AG04450 (cell line): ENCODE results near the gene MCL1. TPM values are rescaled to one million over a fixed set of nuclear protein-coding genes. Genes with fewer than 3 reads are reported as not detected.
A peak's percentile ranks its signal among the peaks of the same experiment; 100 is the strongest.
"Not testable (repeated sequence)": the region's sequence is repeated elsewhere in the genome, so short reads cannot be mapped to it uniquely, and the experiment has no call there.

ENCODE experiments used
- CTCF ChIA-PET: fragments of 300-600, 350-600 bp; formaldehyde crosslinking; extraction: SDS; loops from one replicate; lab custom pipeline; 2022; ENCODE audit warnings: antibody characterized with exemption, inconsistent platforms; lab: Charles Lee
- POLR2A ChIA-PET: fragments of 350-600 bp; formaldehyde crosslinking; extraction: SDS; loops from one replicate; lab custom pipeline; 2021; ENCODE audit warnings: antibody characterized with exemption, inconsistent platforms; lab: Yijun Ruan, JAX
- DNase-seq: peaks from one replicate; pipeline ENCODE4 v3.0.0-alpha.2; 2011; ENCODE audit warnings: low read depth, low spot score
- H3K27ac ChIP-seq: one replicate; pipeline ENCODE4 v1.5.1; 2012; ENCODE audit warnings: low read depth, low read length, control low read depth
- H3K27me3 ChIP-seq: one replicate; pipeline ENCODE4 v1.6.0; 2012; ENCODE audit warnings: low read length; ENCODE audit not compliant: control insufficient read depth, insufficient read depth
- H3K4me3 ChIP-seq: 2 replicates; pipeline ENCODE4 v1.5.1; 2011; ENCODE audit warnings: mild to moderate bottlenecking, low read depth, low read length, control low read depth
- H3K9me3 ChIP-seq: 2 replicates; pipeline ENCODE4 v1.5.1; 2012; ENCODE audit warnings: low read length; ENCODE audit not compliant: control insufficient read depth, insufficient read depth
- polyA plus RNA-seq: library from polyadenylated mRNA; depleted of rRNA; stranded (reverse); fragments of >200 nt; gene quantifications from 2 replicates; pipeline ENCODE4 v1.2.3, GENCODE V29; 2011
- TF ChIP-seq, protein P1 (sequence below): IDR thresholded peaks from 2 replicates; pipeline ENCODE4 v1.5.1; 2011; ENCODE audit warnings: low read depth, low read length, control low read depth, inconsistent platforms

Gene MCL1
- polyA plus RNA-seq, 1 experiment = 138 TPM

DNA sequence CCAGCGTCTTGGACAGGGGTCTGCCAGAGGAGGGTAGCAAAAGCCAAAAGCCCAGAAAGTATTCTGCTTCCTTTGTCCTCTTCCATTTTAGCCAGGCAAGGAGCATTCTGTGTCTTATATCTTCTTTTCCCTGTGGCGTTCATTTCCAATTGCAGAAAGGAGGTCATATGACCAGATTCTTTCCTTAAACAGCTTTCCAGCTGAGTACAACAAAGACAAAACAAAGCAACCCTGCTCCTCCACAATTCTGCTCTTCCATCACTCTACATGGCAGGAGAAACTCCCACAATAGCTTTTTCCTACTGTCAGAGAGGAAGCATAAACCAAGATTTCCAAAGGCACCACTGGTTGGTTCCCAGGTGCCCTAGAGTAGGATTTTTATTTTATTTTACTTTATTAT is 30.3 kb upstream of the MCL1 start:
- peak overlapping the region; percentile 66 for H3K27ac ChIP-seq
- ChIA-PET POLR2A (interaction anchor here (0.6 to 0.7 kb wide), 2 partner anchors 20 to 31 kb away, joined by 3 read pairs; partner anchors contain the start of gene MCL1), CTCF (interaction anchor here (0.7 to 2.6 kb wide), 4 partner anchors 10 to 77 kb away, joined by 3 to 15 read pairs (median 4); no protein-coding TSS in a partner anchor)
- H3K4me3 ChIP-seq = no peak overlapping the region
- no peaks in the 10 kb centered on the region; the same call in 1 of the 2 replicates for H3K9me3 ChIP-seq
- no peaks in the 10 kb centered on the region for H3K27me3 ChIP-seq
- no peak for DNase-seq
- TF ChIP-seq, protein P1, sequence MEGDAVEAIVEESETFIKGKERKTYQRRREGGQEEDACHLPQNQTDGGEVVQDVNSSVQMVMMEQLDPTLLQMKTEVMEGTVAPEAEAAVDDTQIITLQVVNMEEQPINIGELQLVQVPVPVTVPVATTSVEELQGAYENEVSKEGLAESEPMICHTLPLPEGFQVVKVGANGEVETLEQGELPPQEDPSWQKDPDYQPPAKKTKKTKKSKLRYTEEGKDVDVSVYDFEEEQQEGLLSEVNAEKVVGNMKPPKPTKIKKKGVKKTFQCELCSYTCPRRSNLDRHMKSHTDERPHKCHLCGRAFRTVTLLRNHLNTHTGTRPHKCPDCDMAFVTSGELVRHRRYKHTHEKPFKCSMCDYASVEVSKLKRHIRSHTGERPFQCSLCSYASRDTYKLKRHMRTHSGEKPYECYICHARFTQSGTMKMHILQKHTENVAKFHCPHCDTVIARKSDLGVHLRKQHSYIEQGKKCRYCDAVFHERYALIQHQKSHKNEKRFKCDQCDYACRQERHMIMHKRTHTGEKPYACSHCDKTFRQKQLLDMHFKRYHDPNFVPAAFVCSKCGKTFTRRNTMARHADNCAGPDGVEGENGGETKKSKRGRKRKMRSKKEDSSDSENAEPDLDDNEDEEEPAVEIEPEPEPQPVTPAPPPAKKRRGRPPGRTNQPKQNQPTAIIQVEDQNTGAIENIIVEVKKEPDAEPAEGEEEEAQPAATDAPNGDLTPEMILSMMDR = no peak

DNA sequence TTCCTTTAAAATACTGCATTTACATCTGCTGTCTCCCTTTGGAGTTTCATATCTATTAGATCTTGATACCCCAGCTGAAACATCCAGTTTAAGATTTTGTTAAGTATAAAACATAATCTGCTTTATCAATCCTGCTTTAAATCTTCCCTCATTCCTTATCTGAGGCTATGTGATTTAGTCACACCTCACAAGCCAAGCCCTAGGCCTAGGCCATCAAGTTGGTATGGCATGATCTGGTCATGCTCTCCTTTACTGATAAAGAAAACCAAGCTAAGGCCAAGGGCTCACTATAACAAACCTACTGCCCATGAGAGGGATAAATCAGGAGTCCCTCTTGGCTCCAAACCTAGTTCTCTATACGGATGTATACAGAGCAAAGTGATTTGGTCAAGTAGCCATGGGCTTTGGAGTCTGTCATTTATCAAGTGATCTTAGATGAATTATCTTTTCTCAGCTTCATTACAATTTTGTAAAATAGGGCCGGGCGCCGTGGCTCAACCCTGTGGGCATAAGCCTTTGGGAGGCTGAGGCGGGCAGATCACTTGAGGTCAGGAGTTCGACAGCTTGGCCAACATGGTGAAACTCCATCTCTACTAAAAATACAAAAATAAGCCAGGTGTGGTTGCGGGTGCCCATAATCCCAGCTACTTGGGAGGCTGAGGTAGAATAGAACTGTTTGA is 27.2 kb upstream of the MCL1 start:
- POLR2A ChIA-PET = interaction anchor here (0.5 kb wide), 1 partner anchor 341 kb away, joined by 3 read pairs; no protein-coding TSS in a partner anchor
- Histone ChIP-seq H3K4me3 (no peak overlapping the region), H3K27ac (no peak overlapping the region), H3K9me3 (no peaks in the 10 kb centered on the region; the same call in 1 of the 2 replicates), H3K27me3 (no peaks in the 10 kb centered on the region)
- DNase-seq = no peak
- TF ChIP-seq, protein P1 = no peak
- CTCF ChIA-PET = interaction anchor here (0.5 to 1.0 kb wide), 4 partner anchors 14 to 82 kb away, joined by 3 to 4 read pairs (median 3); no protein-coding TSS in a partner anchor

DNA sequence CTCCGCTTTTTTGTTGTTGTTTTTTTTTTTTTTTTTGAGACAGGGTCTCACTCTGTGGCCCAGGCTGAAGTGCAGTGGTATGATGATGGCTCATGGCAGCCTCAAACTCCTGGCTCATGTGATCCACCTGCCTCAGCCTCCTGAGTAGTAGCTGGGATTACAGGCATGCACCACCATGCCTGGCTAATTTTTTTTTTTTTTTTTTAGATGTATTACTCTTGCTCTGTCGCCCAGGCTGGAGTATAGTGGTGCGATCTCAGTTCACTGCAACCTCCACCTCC is 26.0 kb upstream of the MCL1 start:
- POLR2A ChIA-PET = interaction anchor here (1.2 to 1.7 kb wide), 3 partner anchors 26 to 33 kb away, joined by 3 to 16 read pairs (median 3); partner anchors contain the start of gene MCL1
- CTCF ChIA-PET = interaction anchor here (1.5 to 1.6 kb wide), 2 partner anchors 14 to 45 kb away, joined by 4 to 5 read pairs; no protein-coding TSS in a partner anchor
- H3K27ac ChIP-seq = peak overlapping the region; percentile 94
- not testable (repeated sequence) for H3K4me3 ChIP-seq, H3K9me3 ChIP-seq, H3K27me3 ChIP-seq, DNase-seq

DNA sequence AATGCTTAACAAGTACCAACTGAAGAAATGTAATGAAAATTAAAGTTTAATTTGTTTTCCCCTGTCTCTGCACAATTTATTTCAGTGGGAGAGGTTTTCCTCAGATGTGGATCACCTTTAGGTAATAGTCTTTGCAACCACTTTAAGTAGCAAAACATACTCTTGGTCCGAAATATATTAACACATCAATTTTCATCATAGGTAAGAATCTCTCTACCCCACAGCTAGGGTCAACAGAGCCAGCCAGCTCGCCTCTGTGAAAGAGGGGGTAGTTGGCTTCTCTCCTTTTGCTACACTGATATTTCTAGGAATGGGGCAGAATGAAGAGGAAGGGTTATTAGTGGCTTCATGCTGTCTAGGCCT is 24.8 kb upstream of the MCL1 start:
- DNase-seq = no peak
- ChIA-PET POLR2A (interaction anchor here (0.7 to 1.7 kb wide), 4 partner anchors 24 to 32 kb away, joined by 3 to 16 read pairs (median 3); partner anchors contain the start of gene MCL1), CTCF (interaction anchor here (1.5 to 1.9 kb wide), 4 partner anchors 15 to 391 kb away, joined by 4 to 12 read pairs (median 4); no protein-coding TSS in a partner anchor)
- no peaks in the 10 kb centered on the region for H3K27me3 ChIP-seq
- TF ChIP-seq, protein P1 = no peak
- peak overlapping the region; percentile 94 for H3K27ac ChIP-seq
- no peak overlapping the region for H3K4me3 ChIP-seq
- H3K9me3 ChIP-seq = no peaks in the 10 kb centered on the region; the same call in 1 of the 2 replicates

DNA sequence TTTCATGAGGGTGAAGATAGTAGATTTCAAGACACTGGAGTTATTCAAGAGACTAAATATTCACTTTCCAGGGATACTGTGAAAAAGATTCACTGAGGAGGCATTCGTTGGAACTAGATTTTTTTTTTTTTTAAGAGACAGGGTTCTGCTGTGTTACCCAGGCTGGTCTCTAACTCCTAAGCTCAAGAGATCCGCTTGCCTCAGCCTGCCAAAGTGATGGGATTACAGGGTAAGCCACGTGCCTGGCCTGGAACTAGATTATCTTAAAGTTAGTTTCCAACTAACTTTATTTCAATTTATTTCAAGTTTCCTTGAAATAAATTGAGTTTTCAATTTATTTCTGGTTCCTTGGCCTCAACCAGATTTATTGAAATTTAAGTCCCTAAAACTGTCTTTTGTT is 24.3 kb upstream of the MCL1 start:
- Histone ChIP-seq H3K9me3 (no peaks in the 10 kb centered on the region; the same call in 1 of the 2 replicates), H3K4me3 (no peak overlapping the region), H3K27me3 (no peaks in the 10 kb centered on the region), H3K27ac (peak overlapping the region; percentile 59)
- no peak for DNase-seq
- ChIA-PET POLR2A (interaction anchor here (0.7 to 1.5 kb wide), 3 partner anchors 24 to 29 kb away, joined by 3 to 4 read pairs (median 3); partner anchors contain the start of gene MCL1), CTCF (interaction anchor here (1.5 to 1.9 kb wide), 2 partner anchors 43 to 392 kb away, joined by 4 to 12 read pairs; no protein-coding TSS in a partner anchor)
- TF ChIP-seq, protein P1 = no peak

DNA sequence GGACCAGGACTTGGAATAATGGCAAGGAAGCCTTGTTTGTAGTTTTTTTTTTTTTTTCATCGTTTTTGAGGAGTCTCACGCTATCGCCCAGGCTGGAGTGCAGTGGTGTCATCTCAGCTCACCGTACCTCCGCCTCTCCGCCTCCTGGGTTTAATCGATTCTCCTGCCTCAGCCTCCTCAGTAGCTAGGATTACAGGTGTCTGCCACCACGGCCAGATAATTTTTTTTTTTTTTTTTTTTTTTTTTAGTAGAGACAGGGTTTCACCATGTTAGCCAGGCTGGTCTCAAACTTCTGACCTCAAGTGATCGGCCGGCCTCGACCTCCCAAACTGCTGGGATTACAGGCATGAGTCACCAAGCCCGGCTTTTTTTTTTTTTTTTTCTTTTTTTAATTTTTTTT is 23.0 kb upstream of the MCL1 start:
- H3K27ac ChIP-seq, POLR2A ChIA-PET, H3K27me3 ChIP-seq, DNase-seq, H3K4me3 ChIP-seq, H3K9me3 ChIP-seq: not testable (repeated sequence)
- CTCF ChIA-PET = interaction anchor here (1.9 kb wide), 1 partner anchor 42 kb away, joined by 12 read pairs; no protein-coding TSS in a partner anchor
